GM10847 (cell line): ENCODE measurements around the gene PPP1R15B.

Source experiments
- POLR2A ChIP-seq: IDR thresholded peaks from 2 replicates; pipeline ENCODE4 v1.6.1; 2011; ENCODE audit not compliant: insufficient read length; ENCODE audit errors: extremely low read depth

The PPP1R15B gene

DNA sequence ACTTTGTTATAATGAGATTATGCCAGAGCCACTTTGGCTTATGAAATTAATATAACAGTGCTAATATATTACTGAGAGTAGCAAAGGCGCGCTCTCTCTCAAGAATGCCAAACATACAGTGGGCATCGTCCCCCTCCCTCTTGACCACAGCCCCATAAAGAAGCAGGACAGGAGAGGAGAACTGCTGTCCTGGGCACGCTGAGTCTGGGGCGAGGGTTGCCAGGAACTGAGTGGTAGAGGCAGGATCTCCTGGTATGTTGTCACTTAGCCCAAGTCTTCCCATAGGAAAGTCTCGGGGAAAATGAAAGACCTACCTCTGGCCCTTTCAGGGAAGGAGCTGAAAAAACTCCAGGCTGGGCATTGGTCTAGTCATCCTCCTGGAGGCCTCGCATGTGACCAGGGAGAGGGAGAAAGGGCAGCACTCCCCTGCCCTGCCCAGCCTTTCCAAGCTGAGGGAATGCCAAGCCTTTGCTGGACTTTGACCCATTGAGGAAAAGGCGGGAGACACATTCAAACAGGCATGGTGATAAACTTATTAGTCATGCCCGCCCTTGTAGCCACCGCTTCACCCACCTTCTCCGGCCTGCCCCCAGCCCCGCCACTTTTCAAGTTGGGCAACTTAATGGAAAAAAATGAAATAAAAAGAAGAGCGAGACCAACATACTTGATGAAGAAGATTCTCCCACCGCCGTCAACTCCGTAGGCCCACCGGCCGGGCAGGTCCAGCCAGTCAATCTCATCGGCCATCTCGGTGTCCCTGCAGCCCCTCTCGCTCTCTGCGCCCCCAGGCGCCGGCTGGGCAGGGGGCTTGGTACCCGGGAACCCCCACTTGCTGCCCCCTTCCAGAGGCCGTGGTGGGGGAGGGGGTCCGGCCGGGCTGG is 34.5 kb downstream of the PPP1R15B start:
- no peak for TF ChIP-seq POLR2A

DNA sequence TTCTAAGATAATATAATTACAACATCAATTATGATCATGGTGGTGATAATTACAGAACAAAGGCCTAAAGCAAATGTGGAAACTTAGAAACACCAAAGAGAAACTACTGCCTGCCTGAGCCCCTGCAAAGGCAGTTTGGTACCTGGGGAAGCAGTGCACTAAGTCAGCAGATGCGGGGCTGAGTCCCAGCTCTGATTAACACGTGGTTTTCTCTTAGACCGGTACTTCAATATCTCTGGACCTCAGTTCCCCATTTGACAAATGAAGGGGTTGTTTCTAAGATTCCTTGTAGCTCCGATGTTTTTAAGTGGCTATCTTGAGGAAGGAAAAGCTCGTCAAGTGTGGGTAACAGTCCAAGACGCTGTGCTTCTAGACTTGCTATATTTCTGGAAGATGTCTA is 35.2 kb downstream of the PPP1R15B start:
- no peak for TF ChIP-seq POLR2A

DNA sequence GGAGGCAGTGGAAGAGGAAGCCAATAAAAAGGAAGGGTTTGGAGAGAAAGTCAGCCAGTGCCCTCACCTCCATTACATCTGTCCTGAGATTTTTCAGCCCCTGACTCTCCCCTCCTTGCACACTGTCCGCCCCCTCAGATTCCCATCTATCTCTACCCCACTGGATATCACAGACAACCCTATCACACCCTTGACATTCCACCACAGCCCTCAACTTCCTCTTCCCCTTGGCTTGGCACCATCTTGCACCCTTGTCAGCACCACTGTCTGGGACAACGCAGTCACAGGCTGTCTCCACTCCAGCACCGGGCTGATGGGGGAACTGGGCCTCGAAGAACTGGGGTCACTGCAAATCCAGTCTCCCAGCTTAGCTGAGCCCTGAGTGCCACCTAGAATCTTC is 37.7 kb downstream of the PPP1R15B start:
- TF ChIP-seq POLR2A: no peak

DNA sequence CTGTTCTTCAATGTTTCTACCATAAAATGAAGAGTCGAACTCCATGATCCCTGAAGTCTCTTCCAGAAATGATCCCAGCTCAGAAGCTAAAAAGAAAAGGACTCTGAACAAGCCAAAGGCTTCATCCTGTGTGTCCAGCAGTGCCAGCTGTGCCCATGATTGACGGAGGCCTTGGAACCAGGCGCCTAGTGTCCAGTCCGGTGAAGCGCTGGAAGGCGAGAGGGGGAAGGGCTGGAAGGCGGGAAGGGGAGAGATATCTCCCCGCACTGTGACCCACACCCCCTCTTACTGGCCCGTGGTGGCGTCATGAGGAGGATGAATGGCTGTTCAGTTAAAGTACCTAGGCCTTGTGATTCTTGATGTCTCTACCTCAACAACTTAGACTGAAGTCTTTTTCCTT is 41.4 kb downstream of the PPP1R15B start:
- TF ChIP-seq POLR2A: no peak

DNA sequence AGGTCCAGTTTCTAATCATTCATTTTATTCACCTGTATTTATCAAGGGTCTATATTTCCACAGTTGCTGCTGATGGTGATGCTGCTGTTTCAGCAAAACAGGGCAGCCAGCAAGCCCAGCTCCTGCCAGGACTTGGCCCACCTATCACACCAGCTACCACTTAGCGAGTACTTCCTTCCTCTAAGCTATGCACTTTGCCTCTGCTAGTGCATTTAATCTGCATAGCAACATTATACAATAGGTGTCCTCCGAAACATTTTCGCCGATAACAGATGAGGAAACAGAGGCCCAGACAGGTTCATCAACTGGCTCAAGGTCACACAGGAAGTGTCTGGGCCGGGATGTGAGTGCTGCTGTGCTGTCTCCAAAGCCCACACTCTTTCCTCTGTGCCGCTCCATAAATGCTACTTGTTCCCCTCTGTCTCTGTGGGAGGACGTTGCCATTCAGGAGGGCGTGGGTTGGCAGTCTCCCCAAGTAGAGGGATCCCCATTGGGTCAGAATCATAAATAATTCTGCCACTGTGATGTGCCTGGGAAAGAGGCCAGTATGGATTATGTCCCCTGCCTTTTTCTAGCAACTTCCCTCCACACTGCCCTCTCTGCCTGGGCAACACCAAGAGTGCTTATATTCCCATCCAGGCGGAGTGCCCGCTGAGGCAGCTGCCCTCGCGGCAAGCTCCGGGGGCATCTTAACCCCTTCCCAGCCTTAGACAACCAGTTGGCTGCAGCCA is 42.5 kb downstream of the PPP1R15B start:
- TF ChIP-seq POLR2A: no peak

DNA sequence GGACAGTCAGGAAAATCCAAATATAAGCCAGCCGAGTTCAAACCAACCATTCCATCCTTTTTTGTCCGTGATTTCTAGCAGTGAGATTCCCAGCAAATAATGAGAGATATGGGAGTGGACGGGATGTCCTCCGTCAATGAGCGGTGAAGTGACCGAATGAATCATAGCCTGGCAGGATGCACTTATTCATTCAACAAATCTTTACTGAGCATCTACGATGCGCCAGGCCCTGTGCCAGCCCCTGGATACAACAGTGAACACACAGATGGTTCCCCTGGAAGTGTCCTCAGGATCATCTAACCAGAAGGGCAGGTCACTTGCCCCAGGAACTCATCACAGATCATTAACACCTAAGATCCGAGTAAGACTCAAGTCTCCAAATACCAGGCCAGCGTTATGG is 43.7 kb downstream of the PPP1R15B start:
- TF ChIP-seq POLR2A: no peak

DNA sequence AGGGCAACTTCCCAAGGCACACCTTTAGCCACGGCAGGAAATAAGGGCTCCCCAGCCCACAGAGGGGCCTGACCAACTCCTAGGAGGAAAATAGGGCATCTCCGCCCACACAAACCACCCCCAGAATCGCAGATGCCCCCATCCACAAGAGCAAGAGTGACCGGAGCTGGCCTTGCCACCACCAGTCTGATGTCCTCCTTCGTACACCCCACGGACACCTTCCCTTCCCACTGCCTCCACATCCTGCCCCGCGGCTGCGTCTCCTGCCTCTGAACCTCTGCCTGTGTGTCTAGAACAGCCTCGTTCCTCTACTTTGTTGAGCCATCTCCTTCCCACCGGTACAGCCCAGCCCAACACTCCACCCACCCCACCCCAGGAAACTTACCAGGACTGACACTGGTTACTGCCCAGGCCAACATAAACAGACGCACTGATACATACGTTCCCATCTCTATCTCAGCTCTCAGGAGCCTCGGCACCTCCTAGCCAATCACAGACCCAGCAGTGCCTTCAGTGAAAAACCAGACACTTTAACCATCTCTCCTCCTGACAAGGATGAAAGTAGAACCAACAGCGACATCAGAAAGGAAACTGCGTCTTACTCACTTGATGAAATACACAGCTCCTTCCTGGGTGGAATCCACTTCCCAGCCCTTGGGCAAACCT is 44.3 kb downstream of the PPP1R15B start:
- no peak for TF ChIP-seq POLR2A

DNA sequence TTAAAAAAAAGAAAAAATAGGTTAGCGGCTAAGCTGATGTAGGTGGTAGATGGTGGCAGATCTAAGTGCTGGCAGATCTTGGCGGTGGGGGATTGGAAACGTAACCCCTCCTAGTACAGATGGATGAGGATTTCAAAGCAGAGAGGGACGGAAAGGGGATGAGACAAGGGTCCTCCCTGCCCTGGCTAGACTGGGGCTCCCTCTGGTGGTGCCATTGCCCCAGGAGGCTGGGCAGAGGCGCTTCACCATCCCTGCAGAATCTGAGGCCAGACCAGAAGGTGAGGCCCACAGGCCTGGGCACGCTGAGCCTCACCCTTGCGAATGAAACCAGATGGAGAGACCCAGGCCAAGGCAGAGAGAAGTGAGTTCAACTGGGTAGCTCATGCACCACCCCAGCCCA is 44.9 kb downstream of the PPP1R15B start:
- no peak for TF ChIP-seq POLR2A

DNA sequence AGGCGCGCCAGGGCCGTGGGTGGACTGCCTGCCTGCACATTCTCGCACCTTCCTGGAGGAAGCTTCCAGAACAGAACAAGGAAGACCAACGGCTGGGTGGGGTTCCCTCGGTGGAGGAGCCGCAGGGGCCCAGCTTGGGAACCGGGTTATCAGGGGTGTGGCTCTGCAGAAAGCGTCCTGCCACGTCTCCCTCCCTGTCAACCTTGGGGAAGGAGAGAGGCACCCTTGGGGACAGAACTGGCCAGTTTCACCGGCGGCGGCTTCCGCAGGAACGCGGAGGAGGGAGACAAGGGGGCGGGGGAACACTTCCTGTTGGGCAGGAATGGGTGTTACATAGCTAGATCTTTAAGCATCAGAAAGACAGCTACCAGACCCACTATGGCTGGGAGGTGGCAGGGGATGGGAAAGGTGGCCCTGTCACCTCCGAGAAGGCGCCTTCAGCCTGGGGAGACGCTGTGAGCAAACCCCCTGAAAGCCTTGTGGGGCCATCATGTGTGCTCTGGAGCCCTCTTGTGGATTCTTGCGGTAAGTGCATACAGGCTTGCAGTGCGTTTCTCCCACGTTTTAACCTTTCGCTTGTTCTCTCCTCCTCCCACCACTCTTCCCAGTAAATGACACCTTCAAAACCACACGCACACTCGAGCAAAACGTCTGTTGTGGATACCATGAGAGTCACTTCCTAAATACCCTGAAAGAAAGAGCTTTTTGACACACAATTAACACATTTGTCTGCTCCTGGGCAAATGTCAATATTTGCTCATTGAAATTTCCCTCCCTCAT is 48.1 kb downstream of the PPP1R15B start:
- no peak for TF ChIP-seq POLR2A

DNA sequence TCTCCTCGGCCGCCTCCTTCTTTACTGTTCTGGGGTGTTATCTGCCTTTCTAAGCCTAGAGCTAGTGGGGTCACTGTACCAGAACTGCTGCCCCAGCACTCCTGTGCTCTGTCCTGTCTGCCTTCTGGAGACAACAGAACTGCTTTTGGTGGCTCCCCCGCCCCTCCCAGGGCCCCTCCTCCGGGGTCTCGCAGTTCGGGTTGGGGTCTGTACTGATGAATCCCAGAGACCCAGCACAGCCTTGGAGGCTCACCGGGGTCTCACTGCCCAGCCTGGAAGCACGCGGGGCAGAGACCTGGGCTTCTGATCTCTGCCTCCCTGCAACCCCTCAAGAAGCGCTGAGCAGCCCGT is 48.7 kb downstream of the PPP1R15B start:
- TF ChIP-seq POLR2A: no peak

DNA sequence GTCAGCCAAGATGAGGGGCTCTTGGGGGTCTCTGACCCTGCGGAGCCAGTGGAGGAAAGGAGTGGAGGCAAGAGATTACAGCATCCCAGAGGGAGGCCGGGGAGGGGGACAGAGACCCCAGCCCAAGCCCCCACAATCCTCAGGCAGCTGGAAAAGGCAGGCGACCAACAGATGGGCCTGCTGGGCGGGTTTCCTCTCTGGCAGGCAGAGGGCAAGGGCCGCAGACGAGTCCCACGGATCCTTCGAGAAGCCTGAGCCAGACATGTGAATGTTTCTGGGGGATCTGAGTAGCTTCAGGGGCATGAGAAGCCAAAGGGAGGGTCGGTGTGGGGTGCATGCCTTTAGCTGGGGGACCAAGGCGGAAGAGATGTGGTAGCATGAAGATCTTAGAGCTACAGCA is 49.8 kb downstream of the PPP1R15B start:
- TF ChIP-seq POLR2A: no peak

DNA sequence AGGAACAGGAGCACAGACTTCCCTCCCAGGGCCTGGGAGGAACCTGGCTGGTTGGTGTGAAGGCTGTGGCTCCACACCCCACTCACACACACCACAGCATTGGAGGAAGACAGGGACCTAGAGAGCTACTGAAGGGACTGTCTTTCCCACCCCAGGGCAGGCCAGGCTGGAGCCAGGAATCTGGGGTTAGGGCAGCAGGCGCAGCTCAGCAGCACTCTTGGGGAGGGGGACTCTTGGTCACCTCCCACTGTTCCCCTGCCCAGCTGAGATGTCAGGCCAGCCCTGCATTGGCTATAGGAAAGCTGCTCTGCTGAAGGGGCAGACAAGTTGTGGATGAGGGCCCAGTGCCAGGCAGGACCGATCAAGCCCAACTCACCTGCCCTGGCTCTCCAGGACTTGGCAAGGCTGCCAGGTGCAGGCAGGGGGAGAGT is 50.3 kb downstream of the PPP1R15B start:
- no peak for TF ChIP-seq POLR2A

DNA sequence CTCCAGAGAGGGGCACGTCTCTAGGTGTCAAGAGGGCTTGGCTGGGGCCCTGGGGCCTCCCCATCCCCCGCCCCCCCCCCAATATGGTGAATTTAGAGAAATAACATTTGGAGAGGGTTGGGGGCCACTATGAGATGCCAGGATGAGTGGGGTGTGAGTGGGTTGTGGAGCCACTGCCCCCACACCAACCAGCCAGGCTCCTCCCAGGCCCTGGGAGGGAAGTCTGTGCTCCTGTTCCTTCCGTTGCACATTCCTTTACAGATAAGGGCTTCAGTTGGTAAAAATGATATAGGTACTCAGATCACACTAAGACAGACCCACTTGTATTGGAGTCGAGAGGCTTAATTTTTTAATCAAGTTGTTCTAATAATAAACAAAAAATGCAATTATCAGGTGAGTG is 51.3 kb downstream of the PPP1R15B start:
- TF ChIP-seq POLR2A: no peak

DNA sequence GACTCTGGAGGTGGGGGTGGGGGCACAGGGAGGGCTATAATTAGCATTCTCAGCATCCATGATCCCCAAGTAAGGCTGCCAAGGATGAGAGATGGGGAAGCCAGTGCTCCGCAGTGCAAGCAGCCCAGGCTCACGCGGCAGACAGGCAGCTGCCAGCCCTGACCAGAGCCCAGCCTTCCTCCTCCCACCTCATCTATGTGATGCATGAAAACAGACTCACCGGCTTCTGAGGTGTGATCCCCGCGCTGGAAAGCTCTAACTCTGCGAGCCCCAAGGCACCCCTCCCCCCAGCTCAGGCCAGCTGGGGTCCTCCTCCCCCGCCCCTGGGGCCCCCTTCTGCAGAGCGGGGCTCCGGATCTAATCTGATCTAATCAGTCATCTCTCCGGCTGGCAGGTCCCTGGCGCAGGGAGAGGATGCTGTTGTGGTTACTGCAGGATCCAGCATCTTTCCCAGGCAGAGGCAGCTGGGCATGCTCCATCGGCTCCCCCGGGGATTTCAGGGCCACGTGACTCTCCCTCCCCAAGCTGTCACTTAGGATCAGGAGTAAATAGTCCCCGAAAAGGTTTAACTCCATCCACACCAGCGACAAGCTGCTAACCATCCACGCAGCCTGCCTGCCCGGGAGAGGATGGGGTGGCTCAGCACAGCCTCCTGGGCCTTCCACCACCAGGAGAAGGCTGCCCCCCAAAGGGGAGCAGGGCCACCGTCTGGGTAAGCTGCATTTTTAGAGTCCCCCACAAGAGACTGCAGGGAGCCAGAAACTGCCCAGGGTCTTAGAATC is 52.0 kb downstream of the PPP1R15B start, which contains the start of gene PLEKHA6:
TSS of gene PLEKHA6 (minus strand) at position 456 of the 782 bp plus-strand sequence. CDS start 86,202 bp downstream, outside the sequence.
- no peak for TF ChIP-seq POLR2A
